WTC11 (cell line): ENCODE results near the gene CPT2.

ENCODE experiments used
- AFF4 ChIP-seq: sonication (generic); formaldehyde crosslinking; IDR thresholded peaks from 2 replicates; pipeline ENCODE4 v1.8.1; 2023; ENCODE audit warnings: mild to moderate bottlenecking, missing genetic modification reagents, borderline replicate concordance
- CBFB ChIP-seq: sonication (generic); formaldehyde crosslinking; IDR thresholded peaks from 2 replicates; pipeline ENCODE4 v1.8.1; 2022; ENCODE audit warnings: mild to moderate bottlenecking, low read depth, missing genetic modification reagents
- CREB1 ChIP-seq: sonication (generic); formaldehyde crosslinking; IDR thresholded peaks from 2 replicates; pipeline ENCODE4 v1.8.0; 2023; ENCODE audit warnings: mild to moderate bottlenecking, missing genetic modification reagents
- CTCF ChIP-seq: fragments of 200-600 bp; IDR thresholded peaks from 2 replicates; pipeline ENCODE4 v1.8.0; 2022; ENCODE audit warnings: antibody characterized with exemption
- NFYB ChIP-seq: sonication (generic); formaldehyde crosslinking; conservative IDR thresholded peaks from 2 replicates; pipeline ENCODE4 v1.8.0; 2022; ENCODE audit warnings: low read depth, missing genetic modification reagents
- NR1H2 ChIP-seq: sonication (generic); formaldehyde crosslinking; IDR thresholded peaks from 2 replicates; pipeline ENCODE4 v1.9.0; 2021; ENCODE audit warnings: mild to moderate bottlenecking, moderate library complexity, missing genetic modification reagents
- NR2C2 ChIP-seq: sonication (generic); formaldehyde crosslinking; IDR thresholded peaks from 2 replicates; pipeline ENCODE4 v1.8.0; 2022; ENCODE audit warnings: mild to moderate bottlenecking, missing genetic modification reagents
- ZNF138 ChIP-seq: sonication (generic); formaldehyde crosslinking; conservative IDR thresholded peaks from 2 replicates; pipeline ENCODE4 v1.8.1; 2022; ENCODE audit warnings: mild to moderate bottlenecking, moderate library complexity, missing genetic modification reagents

GRCh38 chr1:53174971-53175913 lies 21.4 kb upstream of the CPT2 start:
- no peak for TF ChIP-seq CTCF
- no peak for TF ChIP-seq ZNF138 (CRISPR knock-in tag)
- no peak for TF ChIP-seq AFF4
- no peak for TF ChIP-seq NR1H2 (CRISPR knock-in tag)
- no peak for TF ChIP-seq NFYB
- TF ChIP-seq CREB1 = no peak
- TF ChIP-seq CBFB (CRISPR knock-in tag) = no peak
- TF ChIP-seq NR2C2 = no peak
